Measurements from ENCODE around the gene GNB3.

Gene GNB3

GRCh38 chr12:6828781-6829535, 11.8 kb upstream of the GNB3 start:
- DNase-seq, result no peak

GRCh38 chr12:6829536-6830220, 11.0 kb upstream of the GNB3 start:
- Histone ChIP-seq H3K36me3 (replicated peaks; ENCODE audit: insufficient read depth, low read length) (no peaks in the 10 kb centered on the region), H3K27ac (ENCODE audit: low read length) (no peak overlapping the region), H3K9me3 (replicated peaks; ENCODE audit: insufficient read depth, low read length) (no peaks in the 10 kb centered on the region), H3K4me2 (ENCODE audit: low read depth, low read length) (peak overlapping the region; percentile 99), H4K20me1 (ENCODE audit: insufficient read depth, low read length) (no peaks in the 10 kb centered on the region), H3K9me2 (replicated peaks; ENCODE audit: insufficient read depth, low read length) (no peaks in the 10 kb centered on the region), H3K9ac (ENCODE audit: low read length) (no peak overlapping the region), H3K4me1 (ENCODE audit: low read length) (peaks cover 4% of the 10 kb centered on the region; the same call in 1 of the 2 replicates), H3K4me3 (ENCODE audit: low read length) (no peak overlapping the region), H3F3A (ENCODE audit: insufficient read depth, low read length) (no peaks in the 10 kb centered on the region), H2AFZ (ENCODE audit: low read length) (no peak overlapping the region), H3K79me2 (ENCODE audit: low read length) (no peaks in the 10 kb centered on the region), H3K27me3 (replicated peaks; ENCODE audit: insufficient read depth, low read length) (peaks cover 85% of the 10 kb centered on the region)
- no peak for DNase-seq
- TF ChIP-seq, protein P1, sequence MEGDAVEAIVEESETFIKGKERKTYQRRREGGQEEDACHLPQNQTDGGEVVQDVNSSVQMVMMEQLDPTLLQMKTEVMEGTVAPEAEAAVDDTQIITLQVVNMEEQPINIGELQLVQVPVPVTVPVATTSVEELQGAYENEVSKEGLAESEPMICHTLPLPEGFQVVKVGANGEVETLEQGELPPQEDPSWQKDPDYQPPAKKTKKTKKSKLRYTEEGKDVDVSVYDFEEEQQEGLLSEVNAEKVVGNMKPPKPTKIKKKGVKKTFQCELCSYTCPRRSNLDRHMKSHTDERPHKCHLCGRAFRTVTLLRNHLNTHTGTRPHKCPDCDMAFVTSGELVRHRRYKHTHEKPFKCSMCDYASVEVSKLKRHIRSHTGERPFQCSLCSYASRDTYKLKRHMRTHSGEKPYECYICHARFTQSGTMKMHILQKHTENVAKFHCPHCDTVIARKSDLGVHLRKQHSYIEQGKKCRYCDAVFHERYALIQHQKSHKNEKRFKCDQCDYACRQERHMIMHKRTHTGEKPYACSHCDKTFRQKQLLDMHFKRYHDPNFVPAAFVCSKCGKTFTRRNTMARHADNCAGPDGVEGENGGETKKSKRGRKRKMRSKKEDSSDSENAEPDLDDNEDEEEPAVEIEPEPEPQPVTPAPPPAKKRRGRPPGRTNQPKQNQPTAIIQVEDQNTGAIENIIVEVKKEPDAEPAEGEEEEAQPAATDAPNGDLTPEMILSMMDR (IDR thresholded peaks at IDR 0.05; ENCODE audit: low read length), result 0 out of 2 replicates have a peak, but pooled peaks have one; percentile 4
- TF ChIP-seq EZH2phosphoT487 (IDR thresholded peaks at IDR 0.05; ENCODE audit: low read length), result no peak

More at GRCh38 chr12:6828781-6829535, 11.8 kb upstream of the GNB3 start:
- H3K27ac ChIP-seq (ENCODE audit: low read length), result no peak overlapping the region
- H3K4me1 ChIP-seq (ENCODE audit: low read length), result peaks cover 4% of the 10 kb centered on the region; the same call in 1 of the 2 replicates
- H3K79me2 ChIP-seq (ENCODE audit: low read length), result no peaks in the 10 kb centered on the region
- no peak overlapping the region; the same call in 1 of the 2 replicates for H3K9ac ChIP-seq (ENCODE audit: low read length)
- H2AFZ ChIP-seq (ENCODE audit: low read length), result peak overlapping the region; percentile 77
- H3K36me3 ChIP-seq (replicated peaks; ENCODE audit: insufficient read depth, low read length), result no peaks in the 10 kb centered on the region
- H3K9me2 ChIP-seq (replicated peaks; ENCODE audit: insufficient read depth, low read length), result no peaks in the 10 kb centered on the region
- TF ChIP-seq EZH2phosphoT487 (IDR thresholded peaks at IDR 0.05; ENCODE audit: low read length) (peak; percentile 57; the same call in 1 of the 2 replicates), EZH2 (optimal IDR thresholded peaks at IDR 0.05; ENCODE audit: low read depth, low read length) (peak; percentile 100)
- TF ChIP-seq, protein P1 (IDR thresholded peaks at IDR 0.05; ENCODE audit: low read length), result no peak
- no peaks in the 10 kb centered on the region for H3K9me3 ChIP-seq (replicated peaks; ENCODE audit: insufficient read depth, low read length)
- H3F3A ChIP-seq (ENCODE audit: insufficient read depth, low read length), result no peaks in the 10 kb centered on the region
- H3K27me3 ChIP-seq (replicated peaks; ENCODE audit: insufficient read depth, low read length), result peaks cover 92% of the 10 kb centered on the region
- peak overlapping the region; percentile 99 for H3K4me2 ChIP-seq (ENCODE audit: low read depth, low read length)
- peak overlapping the region; percentile 62 for H3K4me3 ChIP-seq (ENCODE audit: low read length)
- no peaks in the 10 kb centered on the region for H4K20me1 ChIP-seq (ENCODE audit: insufficient read depth, low read length)

- Histone ChIP-seq H2AFZ (ENCODE audit: low read length) (no peak overlapping the region), H3F3A (ENCODE audit: insufficient read depth, low read length) (no peaks in the 10 kb centered on the region), H3K9me3 (replicated peaks; ENCODE audit: insufficient read depth, low read length) (no peaks in the 10 kb centered on the region), H3K9me2 (replicated peaks; ENCODE audit: insufficient read depth, low read length) (no peaks in the 10 kb centered on the region), H3K27ac (ENCODE audit: low read length) (no peak overlapping the region), H3K4me1 (ENCODE audit: low read length) (peaks cover 4% of the 10 kb centered on the region; the same call in 1 of the 2 replicates), H3K4me2 (ENCODE audit: low read depth, low read length) (no peak overlapping the region), H3K4me3 (ENCODE audit: low read length) (no peak overlapping the region), H3K9ac (ENCODE audit: low read length) (no peak overlapping the region), H3K36me3 (replicated peaks; ENCODE audit: insufficient read depth, low read length) (no peaks in the 10 kb centered on the region), H3K79me2 (ENCODE audit: low read length) (no peaks in the 10 kb centered on the region), H4K20me1 (ENCODE audit: insufficient read depth, low read length) (no peaks in the 10 kb centered on the region), H3K27me3 (replicated peaks; ENCODE audit: insufficient read depth, low read length) (peaks cover 78% of the 10 kb centered on the region)
- DNase-seq, result no peak
- TF ChIP-seq EZH2phosphoT487 (IDR thresholded peaks at IDR 0.05; ENCODE audit: low read length), result no peak
- TF ChIP-seq, protein P1 (IDR thresholded peaks at IDR 0.05; ENCODE audit: low read length), result no peak
- no peak for TF ChIP-seq EZH2 (optimal IDR thresholded peaks at IDR 0.05; ENCODE audit: low read depth, low read length)
These were observed 10.3 kb upstream of the GNB3 start for GRCh38 chr12:6830286-6830890.
